CD4-positive, alpha-beta T cell treated with Interleukin-15 for 1 hour (primary cell): ENCODE measurements around the gene ARHGAP22.

Experiments used
- DNase-seq: peaks from one replicate; pipeline ENCODE4 v3.0.0-alpha.2; 2020

Gene ARHGAP22

GRCh38 chr10:48580236-48580635 lies 24.6 kb downstream of the ARHGAP22 start:
- no peak for DNase-seq

GRCh38 chr10:48579251-48579960 lies 25.5 kb downstream of the ARHGAP22 start:
- DNase-seq, result no peak

GRCh38 chr10:48577158-48577557 lies 27.7 kb downstream of the ARHGAP22 start:
- DNase-seq, result peak; percentile 38

GRCh38 chr10:48576501-48576900 lies 28.4 kb downstream of the ARHGAP22 start:
- no peak for DNase-seq

- DNase-seq, result no peak
These were observed 29.0 kb downstream of the ARHGAP22 start for GRCh38 chr10:48575901-48576300.

GRCh38 chr10:48574817-48575380 lies 30.0 kb downstream of the ARHGAP22 start:
- DNase-seq, result no peak

- peak; percentile 22 for DNase-seq
These were observed 30.5 kb downstream of the ARHGAP22 start for GRCh38 chr10:48574322-48574796.

- DNase-seq, result no peak
These were observed 31.8 kb downstream of the ARHGAP22 start for GRCh38 chr10:48573045-48573444.

GRCh38 chr10:48572414-48572813 lies 32.5 kb downstream of the ARHGAP22 start:
- no peak for DNase-seq

- no peak for DNase-seq
These were observed 36.3 kb downstream of the ARHGAP22 start for GRCh38 chr10:48568546-48568945.

- no peak for DNase-seq
These were observed 36.7 kb downstream of the ARHGAP22 start for GRCh38 chr10:48568131-48568530.

- DNase-seq, result no peak
These were observed 37.5 kb downstream of the ARHGAP22 start for GRCh38 chr10:48567346-48567745.

- no peak for DNase-seq
These were observed 40.3 kb downstream of the ARHGAP22 start for GRCh38 chr10:48564466-48565160.

GRCh38 chr10:48557511-48558123 lies 47.3 kb downstream of the ARHGAP22 start:
- no peak for DNase-seq

GRCh38 chr10:48556713-48557112 lies 48.2 kb downstream of the ARHGAP22 start:
- DNase-seq, result no peak

- DNase-seq, result no peak
These were observed 48.8 kb downstream of the ARHGAP22 start for GRCh38 chr10:48556065-48556464.

- DNase-seq, result no peak
These were observed 49.4 kb downstream of the ARHGAP22 start for GRCh38 chr10:48555310-48556042.

- DNase-seq, result no peak
These were observed 50.2 kb downstream of the ARHGAP22 start for GRCh38 chr10:48554656-48555055.

- DNase-seq, result no peak
These were observed 50.6 kb downstream of the ARHGAP22 start for GRCh38 chr10:48554246-48554645.

- no peak for DNase-seq
These were observed 51.8 kb downstream of the ARHGAP22 start for GRCh38 chr10:48552946-48553564.

- DNase-seq, result peak; percentile 30
These were observed 52.8 kb downstream of the ARHGAP22 start for GRCh38 chr10:48551861-48552591.

GRCh38 chr10:48550977-48551376 lies 53.9 kb downstream of the ARHGAP22 start:
- no peak for DNase-seq
